HCT116 (cell line): ENCODE measurements around the gene NFATC3. TPM values are rescaled to one million over a fixed set of nuclear protein-coding genes. Genes with fewer than 3 reads are reported as not detected.

Source experiments
- ATAC-seq: fragments of 200-7000 bp; cut with Tn5 transposase; 2 replicates; pipeline ENCODE4 v1.9.1; 2020; ENCODE audit warnings: mild to moderate bottlenecking, moderate library complexity
- BruUV-seq: library from RNA; stranded (reverse); fragments of 400-500 nt; replicated peaks from 2 replicates; lab custom pipeline; 2021; lab: Mats Ljungman, UMichigan
- CTCF ChIA-PET: fragments of 300-600 bp; sonication (Branson Sonifier 250); formaldehyde crosslinking; loops from one replicate; lab custom pipeline; 2021; ENCODE audit warnings: antibody characterized with exemption; lab: Charles Lee
- POLR2A ChIA-PET: fragments of 300-600, 350-600 bp; sonication (Branson Sonifier 250); formaldehyde crosslinking; loops from one replicate; lab custom pipeline; 2021; ENCODE audit warnings: antibody characterized with exemption; lab: Charles Lee
- RAD21 ChIA-PET, 2 experiments: fragments of 300-600 bp; sonication (Branson Sonifier 250); formaldehyde crosslinking; loops; one replicate each; lab custom pipeline; 2023; ENCODE audit warnings: low total read pairs in 2 of 2; ENCODE audit not compliant: uncharacterized antibody in 2 of 2, unreplicated experiment in 2 of 2, low non-redundant PET in 1 of 2; lab: Charles Lee
- DNase-seq: peaks from one replicate; pipeline ENCODE4 v3.0.0-alpha.2; 2010; ENCODE audit warnings: low read depth, low spot score
- H2AFZ ChIP-seq: fragments of 200-600 bp; shearing (Covaris generic), sonication (generic); 2 replicates; pipeline ENCODE4 v1.6.1; 2017; ENCODE audit warnings: low read depth, mixed run types, mixed read lengths, antibody characterized with exemption, low read length; ENCODE audit not compliant: poor library complexity, severe bottlenecking
- H3K27ac ChIP-seq: 2 replicates; pipeline ENCODE4 v1.5.1; 2012; ENCODE audit warnings: low read depth, low read length
- H3K27me3 ChIP-seq: fragments of 200-600 bp; sonication (generic); 2 replicates; pipeline ENCODE4 v1.6.1; 2016; ENCODE audit warnings: mixed run types, low read length, mixed read lengths; ENCODE audit not compliant: insufficient read depth
- H3K36me3 ChIP-seq, 2 experiments: fragments of 200-500 bp in 1 of 2; fragments of 200-600 bp in 1 of 2; sonication (Bioruptor generic) in 1 of 2; sonication (generic) in 1 of 2; 2 replicates each; pipeline versions ENCODE4 v1.5.1 to v1.6.1; 2014 to 2016; ENCODE audit warnings: low read length in 2 of 2, inconsistent platforms in 1 of 2, mixed read lengths in 1 of 2, mixed run types in 1 of 2; ENCODE audit not compliant: insufficient read depth in 2 of 2, control insufficient read depth in 1 of 2
- H3K4me1 ChIP-seq, 2 experiments: fragments of 200-600 bp in 1 of 2; sonication (generic) in 1 of 2; 2 replicates each; pipeline versions ENCODE4 v1.5.1 to v1.6.1; 2012 to 2017; ENCODE audit warnings: low read length in 2 of 2, inconsistent platforms in 1 of 2, mild to moderate bottlenecking in 1 of 2, mixed read lengths in 1 of 2, mixed run types in 1 of 2, moderate library complexity in 1 of 2; ENCODE audit not compliant: insufficient read depth in 2 of 2, control insufficient read depth in 1 of 2
- H3K4me2 ChIP-seq: fragments of 200-600 bp; sonication (generic); 2 replicates; pipeline ENCODE4 v1.6.1; 2017; ENCODE audit warnings: mixed run types, low read length, mixed read lengths
- H3K4me3 ChIP-seq, 2 experiments: fragments of 200-600 bp in 1 of 2; sonication (generic) in 1 of 2; replicated peaks in 1 of 2; 2 replicates each; pipeline ENCODE4 v1.5.1; 2011 to 2016; ENCODE audit warnings: low read length in 2 of 2, control low read depth in 1 of 2, low read depth in 1 of 2, mild to moderate bottlenecking in 1 of 2, mixed read lengths in 1 of 2, mixed run types in 1 of 2
- H3K79me2 ChIP-seq: fragments of 200-600 bp; sonication (generic); 2 replicates; pipeline ENCODE4 v1.6.1; 2017; ENCODE audit warnings: mild to moderate bottlenecking, mixed run types, low read length, moderate library complexity, mixed read lengths; ENCODE audit not compliant: insufficient read depth
- H3K9ac ChIP-seq: fragments of 200-600 bp; sonication (generic); 2 replicates; pipeline ENCODE4 v1.6.1; 2016; ENCODE audit warnings: low read length, mixed read lengths
- H3K9me2 ChIP-seq: fragments of 200-600 bp; sonication (generic), shearing (Covaris generic); 2 replicates; pipeline ENCODE4 v1.6.1; 2017; ENCODE audit warnings: mixed run types, mild to moderate bottlenecking, moderate library complexity; ENCODE audit not compliant: insufficient read depth
- H3K9me3 ChIP-seq, 2 experiments: fragments of 200-500 bp in 1 of 2; fragments of 200-600 bp in 1 of 2; sonication (Bioruptor generic) in 1 of 2; sonication (generic) in 1 of 2; 2 replicates each; pipeline ENCODE4 v1.6.1; 2014 to 2017; ENCODE audit warnings: low read length in 2 of 2, mixed read lengths in 2 of 2, inconsistent platforms in 1 of 2, low read depth in 1 of 2, mild to moderate bottlenecking in 1 of 2, mixed run types in 1 of 2, moderate library complexity in 1 of 2; ENCODE audit not compliant: control insufficient read depth in 1 of 2, insufficient read depth in 1 of 2
- H4K20me1 ChIP-seq: fragments of 200-600 bp; sonication (generic), shearing (Covaris generic); 2 replicates; pipeline ENCODE4 v1.6.1; 2017; ENCODE audit warnings: mixed run types, mild to moderate bottlenecking, moderate library complexity; ENCODE audit not compliant: insufficient read depth
- ATF3 ChIP-seq: IDR thresholded peaks from 2 replicates; pipeline ENCODE4 v1.6.1; 2012
- CBX3 ChIP-seq: IDR thresholded peaks from 2 replicates; pipeline ENCODE4 v1.6.1; 2012; ENCODE audit warnings: low read depth
- CEBPB ChIP-seq: IDR thresholded peaks from 2 replicates; pipeline ENCODE4 v1.6.1; 2012; ENCODE audit warnings: low read depth
- EGR1 ChIP-seq: IDR thresholded peaks from 2 replicates; pipeline ENCODE4 v1.6.1; 2012; ENCODE audit warnings: low read depth
- ELF1 ChIP-seq: IDR thresholded peaks from 2 replicates; pipeline ENCODE4 v1.6.1; 2012; ENCODE audit warnings: low read depth, borderline replicate concordance
- EZH2 ChIP-seq: fragments of 200-600 bp; sonication (generic); IDR thresholded peaks from 2 replicates; pipeline ENCODE4 v1.6.1; 2017; ENCODE audit warnings: antibody characterized with exemption, mixed run types
- EZH2phosphoT487 ChIP-seq: fragments of 200-600 bp; IDR thresholded peaks from 2 replicates; pipeline ENCODE4 v1.6.1; 2018; ENCODE audit warnings: antibody characterized with exemption, borderline replicate concordance
- FOSL1 ChIP-seq: IDR thresholded peaks from 2 replicates; pipeline ENCODE4 v1.6.1; 2012; ENCODE audit warnings: low read depth
- JUND ChIP-seq: IDR thresholded peaks from 2 replicates; pipeline ENCODE4 v1.6.1; 2012
- MAX ChIP-seq: IDR thresholded peaks from 2 replicates; pipeline ENCODE4 v1.6.1; 2012
- POLR2A ChIP-seq: IDR thresholded peaks from 2 replicates; pipeline ENCODE4 v1.7.0; 2011; ENCODE audit warnings: borderline replicate concordance; ENCODE audit not compliant: insufficient read depth, insufficient read length; ENCODE audit errors: extremely low read depth
- POLR2AphosphoS5 ChIP-seq: IDR thresholded peaks from 2 replicates; pipeline ENCODE4 v1.6.1; 2011; ENCODE audit warnings: mild to moderate bottlenecking, low read depth, low read length, moderate library complexity
- RAD21 ChIP-seq: IDR thresholded peaks from 2 replicates; pipeline ENCODE4 v1.6.1; 2012; ENCODE audit warnings: low read depth, mild to moderate bottlenecking
- REST ChIP-seq: IDR thresholded peaks from 2 replicates; pipeline ENCODE4 v1.6.1; 2012; ENCODE audit warnings: low read depth
- SIN3A ChIP-seq: IDR thresholded peaks from 2 replicates; pipeline ENCODE4 v1.6.1; 2012; ENCODE audit warnings: low read depth
- SP1 ChIP-seq: IDR thresholded peaks from 2 replicates; pipeline ENCODE4 v1.6.1; 2012; ENCODE audit warnings: low read depth
- SRF ChIP-seq: IDR thresholded peaks from 2 replicates; pipeline ENCODE4 v1.6.1; 2012; ENCODE audit warnings: low read depth
- TCF7L2 ChIP-seq: IDR thresholded peaks from 2 replicates; pipeline ENCODE4 v1.7.0; 2011; ENCODE audit warnings: borderline replicate concordance, inconsistent platforms; ENCODE audit not compliant: insufficient read depth, insufficient read length; ENCODE audit errors: extremely low read depth
- YY1 ChIP-seq: IDR thresholded peaks from 2 replicates; pipeline ENCODE4 v1.6.1; 2011; ENCODE audit warnings: low read length, low read depth, moderate library complexity, mild to moderate bottlenecking; ENCODE audit not compliant: insufficient replicate concordance; ENCODE audit errors: extremely low read depth
- ZFX ChIP-seq: fragments of 450-650 bp; IDR thresholded peaks from 2 replicates; pipeline ENCODE4 v1.6.1; 2017
- intact Hi-C: fragments of 100-400 bp; cut with micrococcal nuclease; formaldehyde crosslinking; loops from 2 replicates; pipeline ENCODE4 v1.10.0; 2022
- total RNA-seq: library from RNA; stranded (reverse); gene quantifications from one replicate; pipeline ENCODE4 v1.2.1, GENCODE V29; 2021; ENCODE audit not compliant: unreplicated experiment

The NFATC3 gene
- total RNA-seq, 1 experiment from 2014 or later = 25.6 TPM

DNA sequence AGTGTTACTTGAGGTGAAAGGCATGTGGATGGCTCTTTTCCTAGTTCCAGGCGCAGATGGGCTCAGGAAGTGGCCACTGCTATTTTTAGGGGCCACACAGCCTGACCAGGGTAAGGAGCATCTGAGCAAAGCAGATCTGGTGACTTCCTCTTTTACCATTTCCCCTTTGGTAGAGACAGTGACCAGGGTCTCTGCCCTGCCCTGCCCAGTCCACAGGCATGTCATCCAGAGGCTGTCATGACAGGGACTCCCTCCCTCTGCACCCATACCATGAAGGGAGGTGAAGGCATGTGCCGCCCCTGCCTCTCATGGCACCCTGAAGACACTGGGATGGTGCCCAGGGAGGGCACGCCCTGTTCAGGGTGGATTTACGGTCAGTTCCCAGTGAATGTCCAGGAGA is 162.2 kb downstream of the NFATC3 start:
- Histone ChIP-seq H3K4me1 (peaks cover 5 to 21% of the 10 kb centered on the region in 2 experiments; a peak in 3 of 4 replicates), H4K20me1 (no peaks in the 10 kb centered on the region), H3K79me2 (peaks cover 10% of the 10 kb centered on the region; the same call in 1 of the 2 replicates), H3K27ac (no peak overlapping the region), H3K27me3 (no peaks in the 10 kb centered on the region), H3K4me3 (no peak overlapping the region), H2AFZ (no peak overlapping the region), H3K9me3 (no peaks in the 10 kb centered on the region), H3K9ac (no peak overlapping the region), H3K9me2 (no peaks in the 10 kb centered on the region), H3K4me2 (no peak overlapping the region), H3K36me3 (no peaks in the 10 kb centered on the region; a peak in 1 of 4 replicates)
- CTCF ChIA-PET = no interaction called here
- ATAC-seq = no peak
- BruUV-seq = no TSS peak
- no peak for TF ChIP-seq POLR2A
- TF ChIP-seq YY1 = no peak
- no peak for TF ChIP-seq ELF1
- no peak for TF ChIP-seq RAD21
- TF ChIP-seq REST = no peak
- TF ChIP-seq MAX = no peak
- TF ChIP-seq SIN3A = no peak
- no peak for TF ChIP-seq EZH2phosphoT487
- no peak for TF ChIP-seq FOSL1
- TF ChIP-seq ZFX = no peak
- TF ChIP-seq SRF = no peak
- TF ChIP-seq EZH2 = no peak
- no peak for TF ChIP-seq CBX3
- no peak for TF ChIP-seq EGR1
- TF ChIP-seq TCF7L2 = no peak
- TF ChIP-seq JUND = no peak
- TF ChIP-seq POLR2AphosphoS5 = no peak
- no peak for TF ChIP-seq ATF3
- TF ChIP-seq SP1 = no peak
- no peak for TF ChIP-seq CEBPB
- RAD21 ChIA-PET = no interaction called here
- no peak for DNase-seq
- POLR2A ChIA-PET = no interaction called here
- intact Hi-C loops = no loop called here
